NCI-H187 treated with DMSO at 0.1 percent for 48 hours (cell line): Measurements from ENCODE around the gene LRCH4.
A peak's percentile ranks its signal among the peaks of the same experiment; 100 is the strongest.
"Not testable (repeated sequence)": the region's sequence is repeated elsewhere in the genome, so short reads cannot be mapped to it uniquely, and the experiment has no call there.

ENCODE experiments used
- DNase-seq: peaks from one replicate; lab custom pipeline; 2025; lab: John Stamatoyannopoulos, UW

Gene LRCH4

DNA sequence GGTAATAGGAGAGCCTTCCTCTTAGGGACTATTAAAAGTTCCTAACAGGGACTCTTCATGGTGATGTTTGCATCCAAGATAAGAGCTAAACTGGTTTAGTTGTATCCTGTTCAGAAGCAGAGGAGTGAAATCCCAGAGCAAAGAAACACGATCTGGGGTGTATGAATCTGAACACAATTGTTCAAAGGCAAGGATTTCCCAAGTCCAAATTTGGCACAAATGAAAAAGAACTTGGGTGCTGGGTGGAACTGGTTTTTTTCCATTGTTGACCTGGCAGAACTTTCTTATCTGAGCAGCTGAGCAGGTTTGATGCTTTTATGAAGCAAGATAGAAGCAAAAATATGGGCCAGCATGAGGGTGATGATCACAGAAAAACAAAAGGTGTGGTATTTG, 41.0 kb downstream of the LRCH4 start:
- DNase-seq, result no peak

DNA sequence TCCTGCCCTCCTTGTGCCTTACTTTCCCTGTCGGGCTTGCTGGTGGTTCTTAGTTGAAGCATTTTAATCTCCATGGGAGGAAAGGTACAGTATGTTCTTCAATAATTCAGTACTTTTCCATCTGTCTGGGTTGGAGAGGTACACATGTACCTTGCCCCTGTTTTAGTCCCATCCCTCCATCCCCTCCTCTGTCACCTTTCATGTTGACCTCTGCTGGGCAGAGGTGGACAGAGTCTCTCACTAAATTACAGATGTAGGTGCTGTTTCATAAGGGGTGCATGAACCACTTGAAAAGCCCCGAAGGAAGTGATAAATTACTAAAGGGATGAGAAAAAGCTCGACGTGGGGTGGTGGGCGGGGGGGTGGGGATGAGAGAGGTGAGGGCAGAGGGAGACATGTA, 41.5 kb downstream of the LRCH4 start:
- no peak for DNase-seq

DNA sequence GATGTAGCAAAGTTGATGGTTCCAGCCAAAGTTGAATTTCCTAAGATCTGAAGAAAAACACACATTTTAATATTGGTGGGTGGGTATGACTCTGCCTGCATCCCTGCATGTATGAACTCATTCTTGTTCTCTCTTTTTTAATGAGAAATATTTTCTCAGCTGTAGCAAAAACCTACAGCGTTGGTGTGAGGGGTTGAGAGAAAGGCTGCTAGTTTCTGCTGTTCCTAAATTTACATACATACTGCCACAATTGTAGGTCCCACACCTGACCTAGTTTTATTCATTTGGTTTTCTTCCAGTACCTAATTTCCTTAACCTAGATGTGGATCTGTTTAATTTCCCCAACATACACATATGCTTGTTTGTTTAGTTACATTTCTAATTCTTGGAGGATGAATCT, 42.3 kb downstream of the LRCH4 start:
- DNase-seq, result no peak

DNA sequence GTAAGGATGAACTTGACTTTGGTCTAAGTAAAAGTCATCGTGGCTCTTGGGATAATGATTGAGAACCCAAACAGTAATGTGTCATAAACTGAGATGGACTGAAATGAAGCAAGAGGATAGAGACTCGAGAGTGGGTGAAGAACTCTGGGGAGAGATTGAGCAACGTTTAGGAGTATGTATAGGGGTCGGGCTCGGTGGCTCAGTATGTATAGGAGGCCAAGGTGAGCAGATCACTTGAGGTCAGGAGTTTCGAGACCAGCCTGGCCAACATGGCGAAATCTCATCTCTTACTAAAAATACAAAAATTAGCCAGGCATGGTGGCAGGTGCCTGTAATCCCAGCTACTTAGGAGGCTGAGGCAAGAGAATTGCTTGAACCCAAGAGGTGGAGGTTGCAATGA, 44.6 kb downstream of the LRCH4 start:
- not testable (repeated sequence) for DNase-seq

DNA sequence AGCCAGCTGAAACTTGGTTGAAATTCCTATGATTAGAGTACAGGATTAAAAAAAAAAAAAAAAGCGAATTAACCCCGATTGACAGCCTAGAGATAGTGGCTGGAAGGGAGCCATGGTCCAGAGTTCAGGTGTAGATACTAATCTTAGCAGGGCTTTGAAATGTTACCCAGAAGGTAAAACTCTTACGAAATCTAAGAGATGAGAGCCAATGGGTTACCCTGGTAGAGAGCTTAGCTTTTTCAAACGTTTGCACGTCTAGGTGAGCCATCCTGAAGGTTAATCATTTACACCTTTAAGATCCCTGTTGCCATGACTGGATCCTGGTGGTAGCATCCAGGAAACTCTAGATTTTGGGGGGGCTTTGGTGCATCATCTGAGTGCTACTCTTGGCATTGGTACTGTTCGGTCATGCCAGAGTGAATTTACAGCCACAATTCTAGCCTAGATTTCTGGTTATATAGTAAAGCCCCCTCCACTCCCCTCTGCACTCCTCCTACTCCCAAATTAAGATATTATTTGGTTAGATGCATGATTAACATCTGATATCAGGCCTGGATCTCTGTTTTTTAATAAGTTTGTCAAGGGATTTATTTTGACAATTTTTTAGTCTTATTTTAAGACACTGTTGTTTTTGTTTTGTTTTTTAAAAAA, 45.7 kb downstream of the LRCH4 start:
- no peak for DNase-seq

DNA sequence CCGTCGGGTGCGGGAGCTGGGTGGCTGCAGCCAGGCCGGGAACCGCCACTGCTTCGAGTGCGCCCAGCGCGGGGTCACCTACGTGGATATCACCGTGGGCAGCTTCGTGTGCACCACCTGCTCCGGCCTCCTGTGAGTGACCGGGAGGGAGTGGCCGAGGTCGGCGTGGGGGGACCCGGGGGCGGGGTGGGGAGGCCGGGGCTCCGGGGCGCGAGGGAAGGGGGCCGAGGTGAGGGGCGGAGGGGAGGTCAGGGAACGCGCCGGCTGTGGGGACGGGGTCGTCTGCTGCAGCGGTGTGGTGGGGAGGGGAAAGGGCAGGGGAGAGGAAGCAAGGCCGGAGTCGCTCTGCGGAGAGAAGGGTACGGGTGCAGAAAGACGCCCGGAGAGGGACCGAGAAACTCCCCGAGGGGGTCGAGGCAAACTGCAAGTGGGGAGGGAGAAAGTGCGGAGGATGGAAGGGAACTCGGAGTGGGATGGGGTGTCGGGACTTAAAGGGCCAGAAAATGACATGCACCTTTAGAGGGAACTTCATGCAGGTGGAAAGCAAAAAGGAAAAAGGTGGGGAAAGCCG, 46.4 kb downstream of the LRCH4 start:
- no peak for DNase-seq

DNA sequence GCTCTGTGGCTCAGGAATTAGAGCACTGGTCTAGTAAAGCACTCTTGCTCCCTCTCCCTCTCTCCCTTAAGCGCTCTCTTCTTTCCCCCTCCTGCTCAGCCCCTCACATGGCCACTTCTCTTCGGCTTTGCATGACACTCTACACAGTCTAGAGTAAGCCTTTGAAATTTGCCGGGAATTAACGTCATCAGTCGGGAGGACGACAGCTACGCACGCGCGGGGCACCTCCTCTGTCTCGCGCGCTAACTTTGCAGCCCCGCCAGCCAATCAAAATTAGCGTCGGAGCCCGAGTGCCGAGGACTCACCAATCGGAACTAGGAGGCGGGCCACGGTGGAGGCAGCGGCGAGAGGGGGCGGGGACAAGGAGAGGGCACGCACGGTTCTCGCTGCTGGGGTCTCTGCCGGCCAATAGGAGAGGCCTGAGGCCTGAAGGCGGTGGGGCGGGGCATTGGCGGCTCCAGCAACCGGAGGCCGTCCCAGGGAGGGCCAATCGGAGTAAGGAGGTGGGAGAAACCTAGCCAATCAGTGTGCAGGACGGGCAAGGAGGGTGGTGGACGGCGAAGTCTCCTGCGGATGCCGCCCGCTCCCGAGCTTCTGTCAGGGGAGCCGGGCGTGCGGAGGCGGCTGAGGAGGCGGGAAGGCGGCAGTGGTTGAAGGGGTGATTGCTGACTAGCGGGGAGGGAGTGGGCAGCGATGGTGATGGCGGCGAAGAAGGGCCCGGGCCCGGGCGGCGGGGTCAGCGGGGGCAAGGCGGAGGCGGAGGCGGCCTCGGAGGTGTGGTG, 47.1 kb downstream of the LRCH4 start, which contains the start of gene AGFG2:
Gene AGFG2, plus strand, starts transcription at position 550 of the 782 bp plus-strand sequence. Its CDS starts 144 bp downstream, at position 694.
- DNase-seq, result peak; percentile 98

DNA sequence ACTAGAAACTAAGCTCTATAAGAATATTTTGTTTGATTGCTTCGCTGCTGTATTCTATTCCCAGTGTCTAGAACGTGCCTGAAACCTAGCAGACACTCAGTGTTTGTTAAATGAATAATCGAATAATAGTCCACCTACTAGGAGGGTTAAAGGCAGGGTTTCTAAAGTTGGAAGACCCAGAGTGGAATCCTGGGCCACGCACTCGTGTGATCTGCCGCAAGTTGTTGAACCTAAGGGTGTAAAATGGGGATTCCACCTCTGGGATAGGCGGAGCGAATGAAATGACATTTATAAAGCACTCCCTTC, 47.6 kb downstream of the LRCH4 start:
- no peak for DNase-seq

DNA sequence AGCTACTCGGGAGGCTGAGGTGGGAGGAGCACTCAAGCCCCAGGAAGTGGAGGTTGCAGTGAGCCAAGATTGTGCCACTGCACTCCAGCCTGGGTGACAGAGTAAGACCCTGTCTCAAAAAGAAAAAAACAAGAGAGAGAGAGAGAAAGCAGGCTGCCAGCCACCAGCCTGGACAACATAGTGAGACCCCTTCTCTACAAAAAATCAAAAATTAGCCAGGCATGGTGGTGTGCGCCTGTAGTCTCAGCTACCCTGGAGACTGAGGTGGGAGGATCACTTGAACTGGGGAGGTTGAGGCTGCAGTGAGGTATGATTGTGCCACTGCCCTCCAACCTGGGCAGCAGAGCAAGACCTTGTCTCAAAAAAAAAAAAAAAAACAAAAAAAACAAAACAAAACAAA, 49.2 kb downstream of the LRCH4 start:
- not testable (repeated sequence) for DNase-seq

DNA sequence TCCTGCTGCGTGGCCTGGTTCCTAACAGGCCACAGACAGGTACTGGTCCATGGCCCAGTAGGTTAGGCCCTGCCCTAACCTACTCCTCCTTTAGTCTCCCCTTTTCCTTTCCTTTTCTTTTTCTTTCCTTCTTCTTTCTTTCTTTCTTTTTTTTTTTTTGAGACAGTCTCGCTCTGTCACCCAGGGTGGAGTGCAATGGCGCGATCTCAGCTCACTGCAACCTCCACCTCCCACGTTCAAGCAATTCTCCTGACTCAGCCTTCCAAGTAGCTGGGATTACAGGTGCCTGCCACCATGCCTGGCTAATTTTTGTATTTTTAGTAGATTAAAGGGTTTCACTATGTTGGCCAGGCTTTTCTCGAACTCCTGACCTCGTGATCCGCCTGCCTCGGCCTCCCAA, 49.9 kb downstream of the LRCH4 start:
- not testable (repeated sequence) for DNase-seq

DNA sequence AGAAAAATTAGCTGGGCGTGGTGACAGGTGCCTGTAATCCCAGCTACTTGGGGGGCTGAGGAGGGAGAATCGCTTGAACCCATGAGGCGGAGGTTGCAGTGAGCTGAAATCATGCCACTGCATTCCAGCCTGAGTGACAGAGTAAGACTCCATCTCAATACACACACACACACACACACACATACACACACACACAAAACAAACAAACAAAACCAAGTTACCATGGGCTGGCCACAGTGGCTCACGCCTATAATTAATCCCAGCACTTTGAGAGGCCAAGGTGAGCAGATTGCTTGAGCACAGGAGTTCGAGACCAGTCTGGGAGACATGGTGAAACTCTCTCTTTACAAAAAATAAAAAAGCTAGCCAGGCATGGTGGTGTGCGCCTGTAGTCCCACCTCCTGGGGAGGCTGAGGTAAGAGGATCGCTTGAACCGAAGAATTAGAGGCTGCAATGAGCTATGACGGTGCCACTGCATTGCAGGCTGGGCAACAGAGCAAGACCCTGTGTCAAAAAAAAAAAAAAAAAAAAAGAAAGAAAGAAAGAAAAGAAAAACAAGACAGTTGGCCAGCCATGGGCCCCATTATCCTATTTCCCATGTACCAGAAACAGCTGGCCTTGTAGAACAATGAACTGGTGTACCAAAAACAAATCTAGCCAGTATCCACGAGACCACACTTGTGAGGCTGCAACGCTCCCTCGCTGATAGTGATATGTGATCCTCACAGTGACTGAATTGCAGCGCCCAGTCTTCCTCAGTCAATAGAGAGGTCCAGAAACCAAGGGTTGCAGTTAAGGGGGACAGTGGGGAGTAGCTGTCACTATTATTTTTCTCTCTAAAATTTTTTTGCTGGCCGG, 53.5 kb downstream of the LRCH4 start:
- no peak for DNase-seq

DNA sequence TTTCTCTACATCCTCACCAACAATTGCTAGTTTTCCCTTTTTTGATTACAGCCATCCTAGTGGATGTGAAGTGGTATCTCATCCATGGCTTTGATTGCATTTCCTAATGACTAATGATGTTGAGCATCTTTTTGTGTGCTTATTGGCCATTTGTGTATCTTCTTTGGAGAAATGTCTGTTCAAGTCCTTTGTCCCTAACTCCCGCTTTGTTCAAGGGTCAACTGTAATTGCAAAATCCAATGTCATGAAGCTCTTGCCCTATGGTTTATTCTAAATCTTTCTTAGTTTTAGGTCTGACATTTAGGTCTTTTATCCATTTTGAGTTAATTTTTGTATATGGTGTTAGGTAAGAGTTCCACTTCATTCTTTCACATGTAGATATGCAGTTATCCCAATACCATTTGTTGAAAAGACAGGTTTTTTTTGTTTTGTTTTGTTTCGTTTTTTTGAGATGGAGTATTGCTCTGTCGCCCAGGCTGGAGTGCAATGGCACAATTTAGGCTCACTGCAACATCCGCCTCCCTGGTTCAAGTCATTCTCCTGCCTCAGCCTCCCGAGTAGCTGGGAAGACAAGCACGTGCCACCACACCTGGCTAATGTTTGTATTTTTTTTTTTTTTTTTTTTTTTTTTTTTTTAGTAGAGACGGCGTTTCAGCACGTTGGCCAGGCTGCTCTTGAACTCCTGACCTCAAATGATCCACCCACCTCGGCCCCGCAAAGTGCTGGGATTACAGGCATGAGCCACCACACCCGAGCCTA, 57.6 kb downstream of the LRCH4 start:
- DNase-seq, result not testable (repeated sequence)
